Osteoblast (primary cell): ENCODE results near the gene KLHL11. TPM values are rescaled to one million over a fixed set of nuclear protein-coding genes. Genes with fewer than 3 reads are reported as not detected.

Experiments
- DNase-seq: peaks from one replicate; pipeline ENCODE4 v3.0.0; 2011; ENCODE audit warnings: low spot score, mixed read lengths; ENCODE audit not compliant: insufficient read length; ENCODE audit errors: missing footprints
- H2AFZ ChIP-seq: 2 replicates; pipeline ENCODE4 v1.6.0; 2011; ENCODE audit warnings: mild to moderate bottlenecking, low read length
- H3K27ac ChIP-seq: 2 replicates; pipeline ENCODE4 v1.5.1; 2011; ENCODE audit warnings: mild to moderate bottlenecking, low read depth, low read length, moderate library complexity
- H3K27me3 ChIP-seq: 2 replicates; pipeline ENCODE4 v1.6.0; 2012; ENCODE audit warnings: mild to moderate bottlenecking, control low read depth, inconsistent platforms, low read length, moderate library complexity; ENCODE audit not compliant: insufficient read depth
- H3K36me3 ChIP-seq: 2 replicates; pipeline ENCODE4 v1.5.1; 2011; ENCODE audit warnings: mild to moderate bottlenecking, low read length, control low read depth, moderate library complexity; ENCODE audit not compliant: insufficient read depth
- H3K4me1 ChIP-seq: 2 replicates; pipeline ENCODE4 v1.5.1; 2011; ENCODE audit warnings: mild to moderate bottlenecking, low read length, control low read depth, moderate library complexity; ENCODE audit not compliant: insufficient read depth
- H3K4me2 ChIP-seq: 2 replicates; pipeline ENCODE4 v1.6.0; 2011; ENCODE audit warnings: mild to moderate bottlenecking, low read length; ENCODE audit not compliant: insufficient read depth
- H3K4me3 ChIP-seq: fragments of 200-600 bp; sonication (generic); 3 replicates; pipeline ENCODE4 v1.5.1; 2012; ENCODE audit warnings: mild to moderate bottlenecking, low read length, inconsistent platforms; ENCODE audit not compliant: insufficient read depth
- H3K79me2 ChIP-seq: 2 replicates; pipeline ENCODE4 v1.6.0; 2012; ENCODE audit warnings: mild to moderate bottlenecking, low read length, control low read depth, inconsistent platforms; ENCODE audit not compliant: insufficient read depth
- H3K9me3 ChIP-seq: 2 replicates; pipeline ENCODE4 v1.5.1; 2011; ENCODE audit warnings: low read depth, low read length, control low read depth
- H4K20me1 ChIP-seq: 2 replicates; pipeline ENCODE4 v1.6.0; 2012; ENCODE audit warnings: mild to moderate bottlenecking, low read length, control low read depth; ENCODE audit not compliant: insufficient read depth
- CTCF ChIP-seq: IDR thresholded peaks from 2 replicates; pipeline ENCODE4 v1.5.1; 2011; ENCODE audit warnings: mild to moderate bottlenecking, low read depth, low read length, moderate library complexity; ENCODE audit errors: extremely low read depth
- total RNA-seq: library from RNA; depleted of rRNA; stranded (reverse); fragments of >200 nt; gene quantifications from 2 replicates; pipeline ENCODE4 v1.2.3, GENCODE V29; 2012

Gene KLHL11
- total RNA-seq, 1 donor = 34.7 TPM

- no peaks in the 10 kb centered on the region for H3K9me3 ChIP-seq
- H3K4me1 ChIP-seq = no peaks in the 10 kb centered on the region
- DNase-seq = peak; percentile 48
- no peak overlapping the region for H3K4me3 ChIP-seq
- H2AFZ ChIP-seq = no peak overlapping the region
- H3K27me3 ChIP-seq = no peaks in the 10 kb centered on the region
- no peak overlapping the region for H3K4me2 ChIP-seq
- H3K36me3 ChIP-seq = peaks cover 39% of the 10 kb centered on the region
- H3K79me2 ChIP-seq = no peaks in the 10 kb centered on the region
- H4K20me1 ChIP-seq = peaks cover 12% of the 10 kb centered on the region
- H3K27ac ChIP-seq = no peak overlapping the region
- no peak for TF ChIP-seq CTCF
Measured at GRCh38 chr17:41825175-41825845, 39.9 kb downstream of the KLHL11 start.

- H4K20me1 ChIP-seq = peaks cover 18% of the 10 kb centered on the region
- H3K36me3 ChIP-seq = peaks cover 44% of the 10 kb centered on the region
- H3K4me1 ChIP-seq = no peaks in the 10 kb centered on the region
- no peak overlapping the region for H3K4me2 ChIP-seq
- no peak for TF ChIP-seq CTCF
- H3K9me3 ChIP-seq = no peaks in the 10 kb centered on the region
- DNase-seq = peak; percentile 71
- no peak overlapping the region for H2AFZ ChIP-seq
- no peaks in the 10 kb centered on the region for H3K27me3 ChIP-seq
- H3K4me3 ChIP-seq = no peak overlapping the region
- no peaks in the 10 kb centered on the region for H3K79me2 ChIP-seq
- H3K27ac ChIP-seq = no peak overlapping the region
Measured at GRCh38 chr17:41824086-41824485, 41.1 kb downstream of the KLHL11 start.

GRCh38 chr17:41823580-41823979 is 41.6 kb downstream of the KLHL11 start:
- no peaks in the 10 kb centered on the region for H3K9me3 ChIP-seq
- no peak overlapping the region for H3K4me2 ChIP-seq
- no peak overlapping the region for H3K4me3 ChIP-seq
- no peak overlapping the region for H3K27ac ChIP-seq
- H2AFZ ChIP-seq = no peak overlapping the region
- no peaks in the 10 kb centered on the region for H3K27me3 ChIP-seq
- peak; percentile 55 for DNase-seq
- H4K20me1 ChIP-seq = peaks cover 18% of the 10 kb centered on the region
- H3K4me1 ChIP-seq = no peaks in the 10 kb centered on the region
- no peaks in the 10 kb centered on the region for H3K79me2 ChIP-seq
- TF ChIP-seq CTCF = no peak
- H3K36me3 ChIP-seq = peaks cover 44% of the 10 kb centered on the region

- Histone ChIP-seq H2AFZ (no peak overlapping the region), H3K9me3 (no peaks in the 10 kb centered on the region), H3K79me2 (peaks cover 3% of the 10 kb centered on the region), H3K4me3 (no peak overlapping the region), H3K4me2 (no peak overlapping the region), H3K27ac (no peak overlapping the region), H4K20me1 (peaks cover 21% of the 10 kb centered on the region), H3K4me1 (no peaks in the 10 kb centered on the region), H3K27me3 (no peaks in the 10 kb centered on the region), H3K36me3 (peaks cover 45% of the 10 kb centered on the region)
- DNase-seq = peak; percentile 62
- no peak for TF ChIP-seq CTCF
Measured at GRCh38 chr17:41823141-41823524, 42.1 kb downstream of the KLHL11 start.
